IPS DF 4.7 (cell line): ENCODE data around the gene HPS5.

ENCODE experiments used
- DNase-seq: peaks from one replicate; pipeline ENCODE4 v3.0.0-alpha.2; 2013; ENCODE audit warnings: low spot score; ENCODE audit errors: extremely low read depth

The HPS5 gene

DNA sequence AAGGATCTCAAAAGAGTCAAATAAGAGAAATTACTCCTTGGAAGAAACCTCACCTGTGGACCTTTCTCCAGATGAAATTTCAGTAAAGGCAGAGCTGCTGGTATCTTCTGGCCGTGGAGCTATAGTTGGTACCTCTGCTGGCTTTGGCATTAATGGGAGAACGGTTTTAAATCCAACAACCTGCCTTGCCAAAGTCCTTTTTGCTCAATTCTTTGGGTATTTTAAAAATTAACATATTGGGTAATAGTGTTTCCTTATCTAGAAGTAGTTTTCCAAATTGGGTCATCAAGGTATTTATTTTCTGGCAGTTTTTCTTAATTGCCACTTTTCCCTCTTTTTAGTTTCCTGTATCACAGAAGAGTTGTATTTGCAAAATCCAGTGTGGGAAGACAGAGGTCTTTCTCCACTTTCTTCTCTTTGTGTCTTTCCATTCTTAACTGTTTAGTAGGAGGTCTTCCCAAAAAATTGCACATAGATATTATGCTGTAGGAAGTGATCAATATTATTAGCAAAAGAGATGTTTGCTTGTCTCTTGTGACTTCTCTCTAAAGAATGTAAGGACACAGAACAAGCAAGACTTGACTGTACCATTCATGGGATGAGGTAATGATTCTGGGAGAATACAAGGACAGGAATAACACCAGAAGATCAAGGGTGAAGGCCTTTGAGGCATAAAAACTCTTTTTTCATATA, 85.1 kb downstream of the HPS5 start, which contains the start of gene SAA4:
Gene SAA4, minus strand, starts transcription at position 139 of the 693 bp plus-strand sequence. CDS start 876 bp downstream, outside the sequence.
- no peak for DNase-seq

DNA sequence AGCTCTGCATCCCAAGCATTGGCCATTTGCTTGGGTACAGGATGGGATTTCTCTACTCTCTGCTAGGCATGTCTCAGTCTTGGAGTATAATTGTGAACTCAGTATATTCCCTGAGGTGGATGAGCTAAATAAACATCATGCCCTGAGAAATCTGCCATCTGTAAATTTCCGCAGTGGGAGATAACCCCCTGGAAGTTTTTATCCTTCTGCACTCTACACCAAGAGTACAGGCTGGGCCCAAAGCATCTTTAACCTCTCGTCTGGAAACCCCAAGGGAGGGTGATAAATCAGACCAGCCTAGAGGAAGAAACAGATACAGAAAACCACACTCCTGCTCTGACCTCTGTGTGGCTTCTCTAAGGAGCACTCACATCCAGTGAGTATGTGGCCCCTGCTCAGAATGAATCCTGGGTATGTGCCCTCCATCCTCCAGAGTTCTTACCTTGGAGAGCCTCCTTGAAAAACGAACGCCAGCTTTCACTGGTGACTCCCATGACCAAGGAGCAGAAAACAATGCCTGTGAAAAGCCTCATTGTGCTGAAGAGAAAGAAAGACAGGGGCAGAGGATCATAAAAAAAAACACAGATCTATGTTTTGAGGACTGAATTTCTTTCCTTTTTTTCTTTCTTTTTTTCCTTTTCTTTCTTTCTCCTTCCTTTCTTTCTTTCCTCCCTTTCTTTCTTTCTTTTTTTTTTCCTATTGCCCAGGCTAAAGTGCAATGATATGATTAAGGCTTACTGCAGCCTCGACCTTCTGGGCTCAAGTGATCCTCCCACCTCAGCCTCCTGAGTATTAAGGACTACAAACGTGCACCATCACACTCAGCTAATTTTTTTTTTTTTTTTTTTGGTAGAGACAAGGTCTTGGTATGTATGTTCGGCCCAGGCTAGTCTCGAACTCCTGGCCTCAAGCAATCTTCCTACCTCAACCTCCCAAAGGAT, 86.3 kb downstream of the HPS5 start:
- no peak for DNase-seq

DNA sequence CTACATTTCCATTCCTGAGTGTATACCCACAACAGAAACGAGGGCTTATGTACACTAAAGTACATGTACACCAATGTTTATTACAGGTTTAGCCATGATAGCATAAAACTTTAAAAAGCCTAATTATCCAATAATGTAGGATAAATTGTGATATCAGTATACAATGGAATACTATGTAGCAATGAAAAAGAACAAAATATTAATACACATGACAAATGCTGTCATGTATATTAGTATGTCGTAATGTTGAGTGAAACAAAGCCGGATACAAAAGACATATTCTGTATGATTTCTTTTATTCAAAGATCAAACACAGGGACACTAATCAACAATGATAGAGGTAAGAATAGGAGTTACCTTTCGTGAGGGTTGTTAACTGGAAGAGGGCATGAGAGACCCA, 88.0 kb downstream of the HPS5 start:
- no peak for DNase-seq

DNA sequence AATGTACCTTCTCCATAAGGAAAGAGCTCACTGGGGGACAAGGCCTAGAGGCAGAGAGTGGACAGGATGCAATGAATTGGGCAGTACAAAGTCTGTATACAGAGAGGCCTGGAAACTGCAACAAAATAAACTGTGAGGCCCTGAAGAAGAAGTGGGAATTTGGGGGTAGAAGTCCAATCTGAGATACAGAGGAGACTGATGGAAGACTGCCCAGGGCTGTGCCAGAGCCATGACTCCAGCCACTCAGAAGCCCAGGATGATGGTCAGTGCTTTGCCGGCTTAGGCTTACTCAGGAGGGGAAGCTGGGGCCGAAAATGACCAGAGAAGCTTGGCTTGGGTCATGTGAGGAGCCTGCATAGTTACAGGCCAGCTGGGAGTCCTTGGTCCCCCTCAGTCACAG, 91.1 kb downstream of the HPS5 start:
- no peak for DNase-seq

DNA sequence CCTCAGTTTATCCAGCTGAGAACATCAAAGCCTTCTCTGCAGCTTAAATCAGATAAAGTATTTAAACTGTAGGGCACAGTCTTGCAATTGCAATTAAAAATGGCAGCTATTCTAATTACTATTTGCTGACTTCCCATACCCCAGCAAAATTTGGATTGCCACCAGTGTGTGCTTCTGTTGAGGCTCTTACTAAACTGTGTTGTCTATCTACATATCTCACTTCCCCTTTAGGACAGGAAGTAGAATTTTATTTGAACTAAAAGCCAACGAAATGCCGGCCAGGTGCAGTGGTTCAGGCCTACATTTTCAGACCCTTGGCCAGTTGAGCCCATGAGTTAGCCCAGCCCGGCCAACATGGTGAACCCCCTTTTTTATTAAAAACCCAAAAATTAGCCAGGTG, 92.4 kb downstream of the HPS5 start:
- DNase-seq, result no peak
